Neural crest cell (in vitro differentiated cells): ENCODE data around the gene ECI1. TPM values are rescaled to one million over a fixed set of nuclear protein-coding genes. Genes with fewer than 3 reads are reported as not detected.

Experiments
- DNase-seq: peaks from one replicate; pipeline ENCODE4 v3.0.0; 2021; ENCODE audit warnings: low read depth, mixed read lengths, low spot score
- H3K27ac Mint-ChIP-seq: one replicate; pipeline ENCODE4 v1.8.0; 2021; ENCODE audit warnings: mild to moderate bottlenecking, mixed read lengths; ENCODE audit not compliant: unreplicated experiment
- H3K27me3 Mint-ChIP-seq: 2 replicates; pipeline ENCODE4 v1.8.0; 2021; ENCODE audit warnings: low read depth, mild to moderate bottlenecking, mixed read lengths
- H3K36me3 Mint-ChIP-seq: 2 replicates; pipeline ENCODE4 v1.8.0; 2021; ENCODE audit warnings: low read depth, mild to moderate bottlenecking, mixed read lengths
- H3K4me1 Mint-ChIP-seq: 2 replicates; pipeline ENCODE4 v1.8.0; 2021; ENCODE audit warnings: mixed read lengths
- H3K4me3 Mint-ChIP-seq: one replicate; pipeline ENCODE4 v1.8.0; 2021; ENCODE audit warnings: mild to moderate bottlenecking, mixed read lengths
- H3K9me3 Mint-ChIP-seq: 2 replicates; pipeline ENCODE4 v1.8.0; 2021; ENCODE audit warnings: mixed read lengths
- total RNA-seq: library from RNA; stranded (reverse); gene quantifications from 2 replicates; pipeline ENCODE4 v1.2.1, GENCODE V29; 2021
- TF ChIP-seq, protein P1 (sequence below): fragments of 200-600 bp; sonication (generic); conservative IDR thresholded peaks from 2 replicates; pipeline ENCODE4 v1.5.0; 2021; ENCODE audit warnings: antibody characterized with exemption, mild to moderate bottlenecking

Gene ECI1
- total RNA-seq, 1 donor from 2014 or later, result 79.2 TPM

DNA sequence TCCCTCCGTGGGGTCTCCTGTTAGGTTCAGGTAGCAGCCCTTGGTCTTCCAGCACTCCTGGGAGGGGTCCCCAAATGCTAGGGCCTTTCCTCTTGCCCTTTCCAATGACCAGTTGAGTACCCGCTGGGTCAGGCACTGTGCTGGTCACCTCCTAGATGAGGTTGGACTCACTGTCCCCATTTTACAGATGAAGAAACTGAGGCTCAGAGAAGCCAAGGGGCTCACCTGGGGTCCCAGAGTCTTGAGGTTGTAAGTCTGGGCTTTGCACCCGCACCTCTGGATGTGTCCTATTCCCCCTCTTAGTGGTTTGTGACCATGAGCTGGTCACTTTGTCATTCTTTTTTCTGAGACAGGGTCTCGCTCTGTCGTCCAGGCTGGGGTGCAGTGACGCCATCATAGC lies 53.6 kb downstream of the ECI1 start:
- H3K36me3 Mint-ChIP-seq, result no peaks in the 10 kb centered on the region
- no peak for DNase-seq
- TF ChIP-seq, protein P1, sequence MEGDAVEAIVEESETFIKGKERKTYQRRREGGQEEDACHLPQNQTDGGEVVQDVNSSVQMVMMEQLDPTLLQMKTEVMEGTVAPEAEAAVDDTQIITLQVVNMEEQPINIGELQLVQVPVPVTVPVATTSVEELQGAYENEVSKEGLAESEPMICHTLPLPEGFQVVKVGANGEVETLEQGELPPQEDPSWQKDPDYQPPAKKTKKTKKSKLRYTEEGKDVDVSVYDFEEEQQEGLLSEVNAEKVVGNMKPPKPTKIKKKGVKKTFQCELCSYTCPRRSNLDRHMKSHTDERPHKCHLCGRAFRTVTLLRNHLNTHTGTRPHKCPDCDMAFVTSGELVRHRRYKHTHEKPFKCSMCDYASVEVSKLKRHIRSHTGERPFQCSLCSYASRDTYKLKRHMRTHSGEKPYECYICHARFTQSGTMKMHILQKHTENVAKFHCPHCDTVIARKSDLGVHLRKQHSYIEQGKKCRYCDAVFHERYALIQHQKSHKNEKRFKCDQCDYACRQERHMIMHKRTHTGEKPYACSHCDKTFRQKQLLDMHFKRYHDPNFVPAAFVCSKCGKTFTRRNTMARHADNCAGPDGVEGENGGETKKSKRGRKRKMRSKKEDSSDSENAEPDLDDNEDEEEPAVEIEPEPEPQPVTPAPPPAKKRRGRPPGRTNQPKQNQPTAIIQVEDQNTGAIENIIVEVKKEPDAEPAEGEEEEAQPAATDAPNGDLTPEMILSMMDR, result no peak
- peaks cover 6% of the 10 kb centered on the region for H3K4me1 Mint-ChIP-seq
- H3K4me3 Mint-ChIP-seq, result peak overlapping the region; percentile 81
- no peaks in the 10 kb centered on the region for H3K9me3 Mint-ChIP-seq
- H3K27me3 Mint-ChIP-seq, result peaks cover 31% of the 10 kb centered on the region
- no peak overlapping the region for H3K27ac Mint-ChIP-seq

DNA sequence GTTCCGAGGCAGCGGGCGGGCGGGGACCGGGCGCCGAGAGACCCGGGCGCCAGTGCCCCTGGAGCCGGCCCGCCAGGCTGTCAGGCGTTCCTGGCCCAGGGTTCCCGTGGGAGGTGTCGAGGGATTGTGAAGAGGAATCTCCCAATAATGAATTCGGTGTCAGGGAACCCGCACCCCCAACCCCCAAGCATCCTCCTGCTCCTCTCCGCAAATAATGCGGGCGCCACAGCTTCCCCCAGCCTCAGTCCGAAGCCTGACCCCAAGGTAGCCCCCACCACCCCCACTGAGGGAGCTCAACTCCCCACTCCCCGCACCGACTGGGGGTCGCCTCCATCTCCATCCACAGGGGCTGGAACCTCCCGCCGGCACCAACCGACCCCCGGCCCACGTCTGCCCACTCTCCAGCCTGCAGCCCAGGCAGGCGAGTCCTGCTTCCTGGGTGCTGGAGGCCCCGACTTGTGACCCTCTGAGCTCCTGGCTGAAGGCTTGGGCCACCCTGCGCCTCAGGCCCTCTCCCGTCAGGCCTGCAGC lies 54.3 kb downstream of the ECI1 start:
- no peak overlapping the region for H3K27ac Mint-ChIP-seq
- no peaks in the 10 kb centered on the region for H3K36me3 Mint-ChIP-seq
- DNase-seq, result no peak
- TF ChIP-seq, protein P1, result no peak
- peaks cover 29% of the 10 kb centered on the region for H3K27me3 Mint-ChIP-seq
- H3K9me3 Mint-ChIP-seq, result no peaks in the 10 kb centered on the region
- peak overlapping the region; percentile 81 for H3K4me3 Mint-ChIP-seq
- peaks cover 10% of the 10 kb centered on the region for H3K4me1 Mint-ChIP-seq

DNA sequence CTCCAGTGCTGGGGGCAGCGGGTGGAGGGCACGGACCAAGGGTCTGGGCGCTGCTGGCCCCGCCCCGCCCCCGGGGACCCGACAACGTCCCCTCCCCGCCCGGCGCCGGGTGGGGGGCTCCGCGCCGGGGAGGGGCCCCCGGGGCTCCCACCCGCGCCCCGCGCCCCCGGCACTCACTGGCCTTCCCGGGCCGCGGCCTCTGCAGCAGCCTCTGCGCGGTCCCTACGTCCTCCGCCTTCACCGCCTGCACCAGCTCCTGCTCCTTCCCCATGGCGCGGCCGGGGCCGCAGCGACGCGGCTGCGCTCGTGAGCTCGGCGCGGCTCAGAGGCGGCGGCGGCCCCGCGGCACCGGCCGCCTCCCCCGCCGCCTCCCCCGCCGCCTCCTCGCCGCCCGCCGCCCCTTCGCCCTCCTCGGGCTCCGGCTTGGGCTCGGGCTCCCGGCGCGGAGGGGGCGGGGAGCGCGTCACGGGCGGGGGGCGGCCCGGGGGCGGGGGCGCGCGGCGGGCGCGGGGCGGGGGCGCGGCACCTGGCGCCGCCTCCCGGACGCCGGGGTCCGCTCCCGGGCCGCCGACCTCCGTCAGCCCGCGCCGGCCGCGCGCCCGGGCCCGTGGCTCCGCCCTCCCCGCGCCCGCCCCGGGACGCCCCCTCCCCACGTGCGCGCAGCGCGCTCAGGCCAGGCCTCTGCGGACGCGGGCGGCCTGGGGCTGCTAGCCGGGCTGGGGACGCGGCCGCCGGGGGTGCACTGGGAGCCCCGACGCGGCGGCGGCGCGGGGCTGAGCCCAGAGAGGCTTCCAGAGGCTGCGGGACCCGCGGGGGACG lies 55.0 kb downstream of the ECI1 start, which contains the start of gene CASKIN1:
Gene CASKIN1, minus strand, starts transcription at position 444 of the 819 bp plus-strand sequence. Its CDS starts 173 bp downstream, at position 271.
- no peak for DNase-seq
- peak within 1 kb of the TSS; percentile 71 for H3K27ac Mint-ChIP-seq
- peaks cover 14% of the 10 kb centered on the region for H3K4me1 Mint-ChIP-seq
- TF ChIP-seq, protein P1, result no peak
- no peaks in the 10 kb centered on the region for H3K36me3 Mint-ChIP-seq
- peaks cover 29% of the 10 kb centered on the region for H3K27me3 Mint-ChIP-seq
- peak within 1 kb of the TSS; percentile 81 for H3K4me3 Mint-ChIP-seq
- H3K9me3 Mint-ChIP-seq, result no peaks in the 10 kb centered on the region

DNA sequence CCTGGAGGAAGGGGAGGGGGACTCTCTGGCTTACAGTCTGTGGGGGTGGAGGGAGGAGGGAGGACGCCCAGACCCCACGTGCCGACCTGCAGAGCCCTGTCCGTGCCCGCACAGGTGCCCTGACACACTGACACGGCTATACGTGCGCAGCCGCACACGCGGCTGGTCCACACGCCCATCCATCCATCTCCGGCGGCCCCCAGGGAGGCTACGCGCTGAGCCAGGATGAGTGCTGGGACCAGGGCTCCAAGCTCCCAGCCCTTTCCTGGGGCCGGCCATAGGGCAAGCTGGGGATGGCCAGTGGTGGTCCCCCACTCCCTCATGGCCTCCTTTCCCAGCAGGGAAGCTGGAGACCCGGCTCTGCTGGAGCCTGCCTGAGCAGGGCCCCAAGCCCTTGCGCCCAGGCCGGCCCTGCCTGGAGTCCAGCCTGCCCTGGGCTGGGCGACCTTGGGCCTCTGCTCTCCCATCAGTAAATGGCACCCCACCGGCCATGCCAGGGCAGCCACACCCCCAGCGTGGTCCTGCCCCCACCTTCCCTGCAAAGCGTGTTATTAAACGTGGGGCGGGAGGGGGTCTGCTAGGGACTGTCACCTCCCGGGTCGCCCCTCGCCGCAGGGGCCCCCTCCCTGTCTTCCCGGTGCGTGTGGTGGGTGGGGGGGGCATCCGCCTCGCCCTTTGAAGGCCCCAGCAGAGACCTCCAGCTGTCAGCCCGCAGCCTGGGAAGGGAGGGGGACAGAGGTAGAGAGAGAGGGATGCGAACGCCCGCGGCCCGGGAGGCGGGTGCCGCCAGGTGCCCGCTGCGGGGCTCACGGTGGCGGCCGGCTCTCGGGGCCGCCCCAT lies 55.8 kb downstream of the ECI1 start:
- Mint-ChIP-seq H3K36me3 (no peaks in the 10 kb centered on the region), H3K27ac (no peak overlapping the region), H3K4me3 (peak overlapping the region; percentile 73), H3K4me1 (peaks cover 14% of the 10 kb centered on the region), H3K27me3 (peaks cover 26% of the 10 kb centered on the region), H3K9me3 (no peaks in the 10 kb centered on the region)
- TF ChIP-seq, protein P1, result no peak
- no peak for DNase-seq

DNA sequence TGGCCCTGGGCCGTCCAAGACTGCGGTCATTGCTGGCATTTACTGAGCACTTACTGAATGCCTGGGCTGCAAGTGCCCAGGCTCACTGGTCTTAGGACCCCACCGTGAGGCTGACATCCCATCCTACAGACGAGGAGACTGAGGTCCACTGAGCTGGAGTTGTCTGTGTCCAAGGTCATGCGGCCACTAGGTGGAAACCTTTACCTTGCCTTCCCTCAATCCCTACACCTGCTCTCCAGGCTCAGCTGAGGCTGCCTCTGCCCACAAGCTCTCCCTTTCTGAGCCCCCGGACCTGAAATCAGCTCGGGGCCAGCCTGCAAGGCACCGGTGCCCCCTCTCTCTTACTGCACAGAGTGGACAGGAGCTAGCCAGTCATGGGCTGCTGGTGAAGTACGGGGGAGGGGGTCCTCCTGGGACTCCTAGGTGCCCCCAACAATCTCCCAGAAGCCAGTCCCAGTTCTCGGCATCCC lies 56.5 kb downstream of the ECI1 start:
- no peak for DNase-seq
- H3K27me3 Mint-ChIP-seq, result peaks cover 20% of the 10 kb centered on the region
- H3K9me3 Mint-ChIP-seq, result no peaks in the 10 kb centered on the region
- H3K4me3 Mint-ChIP-seq, result peak overlapping the region; percentile 73
- H3K36me3 Mint-ChIP-seq, result no peaks in the 10 kb centered on the region
- TF ChIP-seq, protein P1, result peak; percentile 61
- H3K4me1 Mint-ChIP-seq, result peaks cover 14% of the 10 kb centered on the region
- no peak overlapping the region for H3K27ac Mint-ChIP-seq
